WERI-Rb-1 (cell line): Measurements from ENCODE around the gene TRIM41.
"Not testable (repeated sequence)": the region's sequence is repeated elsewhere in the genome, so short reads cannot be mapped to it uniquely, and the experiment has no call there.

Experiments
- DNase-seq: peaks from one replicate; pipeline ENCODE4 v3.0.0-alpha.2; 2020
- H3K27ac ChIP-seq: fragments of 250-450 bp; sonication (Bioruptor Pico); 2 replicates; pipeline ENCODE4 v1.5.1; 2020; ENCODE audit warnings: mild to moderate bottlenecking, moderate library complexity
- H3K27me3 ChIP-seq: fragments of 250-450 bp; sonication (Bioruptor Pico); 2 replicates; pipeline ENCODE4 v1.5.1; 2021; ENCODE audit warnings: mild to moderate bottlenecking, low read depth, moderate library complexity; ENCODE audit not compliant: insufficient read depth, severe bottlenecking
- H3K36me3 ChIP-seq: fragments of 250-450 bp; sonication (Bioruptor Pico); 2 replicates; pipeline ENCODE4 v1.5.1; 2020; ENCODE audit warnings: mild to moderate bottlenecking, moderate library complexity
- H3K4me3 ChIP-seq: 2 replicates; pipeline ENCODE4 v1.5.1; 2011; ENCODE audit warnings: low read depth, mild to moderate bottlenecking, control low read depth, low read length
- H3K9me3 ChIP-seq: fragments of 250-450 bp; sonication (Bioruptor Pico); 2 replicates; pipeline ENCODE4 v1.5.1; 2021; ENCODE audit warnings: mild to moderate bottlenecking, moderate library complexity; ENCODE audit not compliant: severe bottlenecking
- TF ChIP-seq, protein P1 (sequence below): IDR thresholded peaks from 2 replicates; pipeline ENCODE4 v1.5.1; 2011; ENCODE audit warnings: low read depth, mild to moderate bottlenecking, control low read depth, inconsistent platforms, low read length

Gene TRIM41

DNA sequence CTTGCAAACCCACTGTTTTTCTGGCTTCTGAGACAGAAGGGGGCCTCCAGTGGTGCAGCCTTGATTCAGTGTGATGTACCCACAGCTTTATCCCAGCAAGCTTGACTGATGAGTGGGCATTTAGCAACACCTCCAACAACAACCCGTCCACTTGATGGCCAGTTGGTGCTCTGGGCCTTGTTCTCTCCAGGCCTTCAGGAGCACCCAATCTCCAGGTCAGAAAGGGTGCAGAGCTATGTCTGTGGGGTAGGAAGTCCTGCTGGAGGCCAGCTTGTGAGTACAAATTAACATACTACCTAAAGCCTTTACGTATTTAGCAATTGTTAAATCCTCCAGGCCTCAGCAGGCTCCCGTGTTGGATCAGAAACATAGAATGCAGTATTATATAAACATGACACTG is 48.0 kb downstream of the TRIM41 start:
- Histone ChIP-seq H3K27me3 (no peaks in the 10 kb centered on the region), H3K27ac (no peak overlapping the region), H3K36me3 (no peaks in the 10 kb centered on the region), H3K4me3 (no peak overlapping the region), H3K9me3 (no peaks in the 10 kb centered on the region)
- no peak for DNase-seq
- TF ChIP-seq, protein P1, sequence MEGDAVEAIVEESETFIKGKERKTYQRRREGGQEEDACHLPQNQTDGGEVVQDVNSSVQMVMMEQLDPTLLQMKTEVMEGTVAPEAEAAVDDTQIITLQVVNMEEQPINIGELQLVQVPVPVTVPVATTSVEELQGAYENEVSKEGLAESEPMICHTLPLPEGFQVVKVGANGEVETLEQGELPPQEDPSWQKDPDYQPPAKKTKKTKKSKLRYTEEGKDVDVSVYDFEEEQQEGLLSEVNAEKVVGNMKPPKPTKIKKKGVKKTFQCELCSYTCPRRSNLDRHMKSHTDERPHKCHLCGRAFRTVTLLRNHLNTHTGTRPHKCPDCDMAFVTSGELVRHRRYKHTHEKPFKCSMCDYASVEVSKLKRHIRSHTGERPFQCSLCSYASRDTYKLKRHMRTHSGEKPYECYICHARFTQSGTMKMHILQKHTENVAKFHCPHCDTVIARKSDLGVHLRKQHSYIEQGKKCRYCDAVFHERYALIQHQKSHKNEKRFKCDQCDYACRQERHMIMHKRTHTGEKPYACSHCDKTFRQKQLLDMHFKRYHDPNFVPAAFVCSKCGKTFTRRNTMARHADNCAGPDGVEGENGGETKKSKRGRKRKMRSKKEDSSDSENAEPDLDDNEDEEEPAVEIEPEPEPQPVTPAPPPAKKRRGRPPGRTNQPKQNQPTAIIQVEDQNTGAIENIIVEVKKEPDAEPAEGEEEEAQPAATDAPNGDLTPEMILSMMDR = no peak

DNA sequence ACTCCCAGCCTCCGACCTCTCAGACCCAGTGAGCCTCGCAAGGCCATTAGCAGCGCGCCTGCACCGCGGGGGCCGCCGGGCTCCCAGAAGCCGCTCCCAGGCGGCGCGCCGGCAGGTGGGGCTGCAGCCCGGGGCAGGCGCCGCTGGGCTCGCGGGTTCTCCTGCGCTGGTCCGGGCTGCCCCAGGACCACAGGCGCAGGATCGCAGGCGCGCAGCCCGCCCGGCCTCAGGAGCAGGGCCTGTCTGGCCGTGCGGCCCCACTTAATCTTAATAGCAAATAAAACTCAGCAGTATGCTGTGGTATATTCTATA is 50.3 kb downstream of the TRIM41 start:
- DNase-seq, H3K27me3 ChIP-seq, H3K4me3 ChIP-seq, H3K27ac ChIP-seq, H3K36me3 ChIP-seq, H3K9me3 ChIP-seq: not testable (repeated sequence)

DNA sequence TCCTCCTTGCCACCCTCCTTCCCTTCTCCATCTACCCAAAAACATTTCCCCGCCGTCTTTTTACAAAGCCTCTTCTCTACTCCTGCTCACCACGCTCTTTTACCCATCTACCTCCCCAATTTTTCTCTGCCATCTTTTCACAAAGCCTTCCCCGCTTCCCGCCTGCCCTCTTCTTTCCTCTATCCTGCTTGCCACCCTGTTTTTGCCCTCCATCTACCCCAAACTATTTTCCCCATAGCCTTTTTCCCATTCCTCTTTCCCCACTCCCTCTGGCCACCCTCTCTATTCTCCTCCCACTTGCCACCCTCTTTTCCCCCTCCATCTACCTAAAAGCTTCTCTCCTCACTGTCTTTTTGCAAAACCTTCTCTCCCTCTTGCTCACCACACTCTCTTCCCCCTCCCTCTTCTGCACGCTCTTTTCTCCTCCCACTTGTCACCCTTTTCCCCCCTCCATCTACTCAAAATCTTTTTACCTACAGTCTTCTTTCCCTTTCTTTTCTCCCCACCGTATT is 57.2 kb downstream of the TRIM41 start:
- no peak overlapping the region for H3K4me3 ChIP-seq
- H3K27ac ChIP-seq = no peak overlapping the region
- no peaks in the 10 kb centered on the region for H3K36me3 ChIP-seq
- TF ChIP-seq, protein P1 = no peak
- DNase-seq = no peak
- H3K9me3 ChIP-seq = no peaks in the 10 kb centered on the region
- no peaks in the 10 kb centered on the region for H3K27me3 ChIP-seq

DNA sequence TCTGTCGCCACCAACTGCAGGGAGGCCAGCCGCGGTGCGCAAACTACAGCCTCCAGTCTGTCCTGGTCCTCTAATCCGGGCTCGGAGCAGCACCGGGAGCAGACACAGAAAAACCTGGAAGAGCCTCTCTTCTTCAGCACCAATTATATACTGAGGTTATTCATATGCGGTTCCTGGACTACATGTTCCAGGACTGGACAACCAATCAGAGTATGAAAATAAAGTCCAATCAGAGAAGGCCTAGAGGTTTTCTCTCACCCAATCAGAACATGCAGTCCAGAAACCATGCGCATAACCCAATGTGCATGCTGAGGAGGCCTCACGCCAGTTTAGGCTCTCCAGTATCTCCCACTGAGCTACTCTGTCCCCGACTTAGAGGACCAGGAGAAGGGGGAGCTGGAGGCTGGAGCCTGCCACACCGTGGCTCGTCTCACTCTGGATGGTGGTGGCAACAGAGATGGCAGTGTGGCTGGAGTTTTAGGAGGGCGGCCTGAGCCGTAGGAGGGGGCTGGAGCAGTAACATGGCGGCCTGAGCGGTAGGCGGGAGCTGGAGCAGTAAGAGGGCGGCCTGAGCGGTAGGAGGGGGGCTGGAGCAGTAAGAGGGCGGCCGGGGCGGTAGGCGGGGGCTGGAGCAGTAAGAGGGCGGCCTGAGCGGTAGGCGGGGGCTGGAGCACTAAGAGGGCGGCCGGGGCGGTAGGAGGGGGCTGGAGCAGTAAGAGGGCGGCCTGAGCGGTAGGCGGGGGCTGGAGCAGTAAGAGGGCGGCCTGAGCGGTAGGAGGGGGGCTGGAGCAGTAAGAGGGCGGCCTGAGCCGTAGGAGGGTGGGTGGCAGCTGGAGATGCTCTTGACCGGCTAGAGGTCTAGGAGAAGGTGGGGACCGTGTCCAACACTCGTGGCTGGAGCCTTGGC is 58.2 kb downstream of the TRIM41 start:
- DNase-seq = no peak
- Histone ChIP-seq H3K27me3 (no peaks in the 10 kb centered on the region), H3K9me3 (no peaks in the 10 kb centered on the region), H3K36me3 (no peaks in the 10 kb centered on the region), H3K27ac (no peak overlapping the region), H3K4me3 (no peak overlapping the region)
- TF ChIP-seq, protein P1 = no peak

DNA sequence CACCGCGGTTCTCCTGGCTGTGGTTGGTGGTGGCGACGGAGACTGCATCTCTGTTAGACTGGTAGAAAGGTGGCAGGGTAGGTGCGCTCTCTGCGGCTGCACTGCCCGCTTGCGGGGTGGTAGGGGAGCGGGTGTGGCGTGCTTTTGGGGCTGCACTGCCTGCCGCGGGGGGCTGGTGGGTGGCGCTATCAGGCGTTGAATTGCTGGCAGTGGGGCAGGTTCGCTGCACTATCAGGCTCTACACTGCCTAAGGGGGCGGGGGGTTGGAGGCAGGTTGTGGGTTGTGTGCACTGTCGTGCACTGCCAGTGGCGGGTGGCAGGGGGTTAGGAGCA is 58.9 kb downstream of the TRIM41 start:
- H3K27me3 ChIP-seq = no peaks in the 10 kb centered on the region
- TF ChIP-seq, protein P1 = no peak
- no peaks in the 10 kb centered on the region for H3K9me3 ChIP-seq
- no peak overlapping the region for H3K4me3 ChIP-seq
- no peaks in the 10 kb centered on the region for H3K36me3 ChIP-seq
- DNase-seq = no peak
- H3K27ac ChIP-seq = no peak overlapping the region

DNA sequence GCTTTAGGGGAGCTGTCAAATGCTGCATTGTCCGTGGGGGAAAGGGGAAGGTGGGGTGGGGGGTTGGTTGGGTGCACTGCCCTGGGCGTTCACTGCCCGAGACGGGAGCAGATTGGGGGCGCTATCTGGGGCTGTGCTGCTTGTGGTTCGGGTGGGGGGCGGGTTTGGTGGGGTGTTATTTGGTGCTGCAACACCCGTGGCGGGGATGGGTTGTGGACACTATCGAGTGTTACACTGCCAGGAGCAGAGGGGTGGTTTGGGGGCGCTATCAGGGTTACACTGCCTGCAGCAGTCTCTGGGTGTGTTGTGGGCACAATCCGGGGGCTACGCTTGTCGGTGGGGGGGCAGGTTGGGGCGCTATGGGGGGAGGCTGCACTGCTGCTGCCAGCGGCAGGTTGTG is 59.3 kb downstream of the TRIM41 start:
- not testable (repeated sequence) for DNase-seq, H3K9me3 ChIP-seq, H3K27me3 ChIP-seq, H3K4me3 ChIP-seq, H3K27ac ChIP-seq, H3K36me3 ChIP-seq

DNA sequence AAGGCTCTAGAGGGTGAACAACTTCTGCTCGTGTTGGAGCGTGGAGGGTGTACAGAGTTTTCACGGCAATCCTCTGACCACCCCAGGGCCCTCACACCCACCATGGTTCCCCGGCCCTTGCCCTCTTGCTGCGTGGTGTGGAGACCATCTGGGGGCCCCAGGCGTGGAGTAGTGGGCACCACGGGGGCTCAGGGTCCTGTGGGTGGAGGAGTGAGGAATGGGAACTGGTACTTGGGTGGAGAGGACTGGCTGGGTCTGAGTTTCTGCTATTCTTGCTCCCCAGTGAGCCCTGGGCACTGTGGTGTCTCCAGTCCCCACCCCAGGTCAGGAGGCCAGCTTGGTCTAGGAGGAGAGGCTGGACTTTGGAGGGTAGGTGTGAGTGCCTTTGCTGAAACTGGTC is 59.8 kb downstream of the TRIM41 start:
- TF ChIP-seq, protein P1 = no peak
- DNase-seq = no peak
- Histone ChIP-seq H3K27ac (no peak overlapping the region), H3K36me3 (no peaks in the 10 kb centered on the region), H3K9me3 (no peaks in the 10 kb centered on the region), H3K27me3 (no peaks in the 10 kb centered on the region), H3K4me3 (no peak overlapping the region)
